ENCODE results near the gene MRPL14.

The MRPL14 gene

DNA sequence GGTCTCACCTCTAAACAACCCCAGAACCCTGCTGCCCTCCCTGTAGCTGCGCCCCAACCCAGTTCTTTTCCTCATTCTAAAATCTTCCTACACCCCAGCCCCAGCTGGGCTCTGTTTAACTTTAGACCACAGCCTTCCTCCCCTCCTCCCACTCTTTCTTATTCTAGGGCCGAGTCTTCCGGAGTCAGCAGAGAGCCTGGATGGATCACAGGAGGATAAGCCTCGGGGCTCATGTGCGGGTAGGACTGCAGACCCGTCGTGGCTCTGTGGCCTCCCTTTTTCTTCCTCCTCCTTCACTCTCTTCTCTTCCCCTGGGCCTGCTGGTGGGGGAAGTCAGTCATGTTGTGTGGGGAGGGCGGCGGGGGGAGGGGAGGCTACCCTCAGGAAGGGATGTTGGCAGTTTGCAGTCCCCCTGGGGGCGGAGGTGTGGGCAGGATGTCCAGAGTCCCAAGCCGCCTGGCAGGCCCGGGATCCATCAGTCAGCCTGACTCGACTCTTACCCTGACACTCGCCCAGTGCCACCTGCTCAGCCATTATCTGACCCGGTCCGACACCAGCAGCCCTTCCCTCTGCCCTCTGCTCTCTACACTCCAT is 39.4 kb upstream of the MRPL14 start:
- TF ChIP-seq EZH2 (IDR thresholded peaks at IDR 0.05) = no peak
- TF ChIP-seq POLR2AphosphoS5 (IDR thresholded peaks at IDR 0.05; ENCODE audit: borderline replicate concordance, low read depth, low read length) = no peak
- Histone ChIP-seq H3K4me3 (no peak overlapping the region), H3K36me3 (ENCODE audit: insufficient read depth, low read length) (no peaks in the 10 kb centered on the region), H3K9ac (ENCODE audit: insufficient read length) (peak overlapping the region; percentile 6), H3K9me3 (ENCODE audit: low read depth, low read length) (no peaks in the 10 kb centered on the region), H3K27ac (no peak overlapping the region)
- peak; percentile 30 for DNase-seq (ENCODE audit: low read depth, low spot score)

GRCh38 chr6:44166116-44166515 is 38.9 kb upstream of the MRPL14 start:
- no peak for DNase-seq (ENCODE audit: low read depth, low spot score)
- H3K9ac ChIP-seq (ENCODE audit: insufficient read length) = no peak overlapping the region
- H3K36me3 ChIP-seq (ENCODE audit: insufficient read depth, low read length) = no peaks in the 10 kb centered on the region
- H3K27ac ChIP-seq = no peak overlapping the region
- no peak overlapping the region for H3K4me3 ChIP-seq
- no peaks in the 10 kb centered on the region for H3K9me3 ChIP-seq (ENCODE audit: low read depth, low read length)
- TF ChIP-seq FOXP2 (optimal IDR thresholded peaks at IDR 0.05; ENCODE audit: control extremely low read depth, extremely low read length, insufficient read depth) = no peak
- TF ChIP-seq POLR2AphosphoS5 (IDR thresholded peaks at IDR 0.05; ENCODE audit: borderline replicate concordance, low read depth, low read length) = no peak
- no peak for TF ChIP-seq EZH2 (IDR thresholded peaks at IDR 0.05)

GRCh38 chr6:44162876-44163625 is 35.8 kb upstream of the MRPL14 start:
- Histone ChIP-seq H3K27ac (no peak overlapping the region), H3K4me3 (no peak overlapping the region), H3K36me3 (ENCODE audit: insufficient read depth, low read length) (no peaks in the 10 kb centered on the region), H3K9ac (ENCODE audit: insufficient read length) (no peak overlapping the region), H3K9me3 (ENCODE audit: low read depth, low read length) (no peaks in the 10 kb centered on the region)
- TF ChIP-seq POLR2AphosphoS5 (IDR thresholded peaks at IDR 0.05; ENCODE audit: borderline replicate concordance, low read depth, low read length) (no peak), FOXP2 (optimal IDR thresholded peaks at IDR 0.05; ENCODE audit: control extremely low read depth, extremely low read length, insufficient read depth) (no peak), EZH2 (IDR thresholded peaks at IDR 0.05) (no peak)
- DNase-seq (ENCODE audit: low read depth, low spot score) = no peak

DNA sequence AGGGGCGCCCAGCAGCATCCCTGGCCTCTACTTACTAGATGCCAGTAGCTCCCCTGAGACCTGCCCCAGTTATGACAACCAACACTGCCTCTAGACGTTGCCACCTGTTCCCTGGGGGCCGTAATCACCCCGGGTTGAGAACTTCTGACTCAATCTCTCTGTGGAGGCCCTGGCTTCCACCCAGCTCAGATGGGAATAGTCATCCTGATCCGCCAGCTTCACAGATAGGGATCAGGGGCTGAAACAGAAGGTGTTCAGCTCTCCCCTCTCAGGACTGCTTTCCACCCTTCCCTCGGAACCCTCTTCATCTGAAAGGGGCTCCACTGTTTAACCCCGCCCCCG is 34.7 kb upstream of the MRPL14 start:
- DNase-seq (ENCODE audit: low read depth, low spot score) = no peak
- Histone ChIP-seq H3K9me3 (ENCODE audit: low read depth, low read length) (no peaks in the 10 kb centered on the region), H3K4me3 (no peak overlapping the region), H3K27ac (no peak overlapping the region), H3K9ac (ENCODE audit: insufficient read length) (no peak overlapping the region), H3K36me3 (ENCODE audit: insufficient read depth, low read length) (no peaks in the 10 kb centered on the region)
- TF ChIP-seq EZH2 (IDR thresholded peaks at IDR 0.05) (no peak), FOXP2 (optimal IDR thresholded peaks at IDR 0.05; ENCODE audit: control extremely low read depth, extremely low read length, insufficient read depth) (no peak), POLR2AphosphoS5 (IDR thresholded peaks at IDR 0.05; ENCODE audit: borderline replicate concordance, low read depth, low read length) (no peak)

DNA sequence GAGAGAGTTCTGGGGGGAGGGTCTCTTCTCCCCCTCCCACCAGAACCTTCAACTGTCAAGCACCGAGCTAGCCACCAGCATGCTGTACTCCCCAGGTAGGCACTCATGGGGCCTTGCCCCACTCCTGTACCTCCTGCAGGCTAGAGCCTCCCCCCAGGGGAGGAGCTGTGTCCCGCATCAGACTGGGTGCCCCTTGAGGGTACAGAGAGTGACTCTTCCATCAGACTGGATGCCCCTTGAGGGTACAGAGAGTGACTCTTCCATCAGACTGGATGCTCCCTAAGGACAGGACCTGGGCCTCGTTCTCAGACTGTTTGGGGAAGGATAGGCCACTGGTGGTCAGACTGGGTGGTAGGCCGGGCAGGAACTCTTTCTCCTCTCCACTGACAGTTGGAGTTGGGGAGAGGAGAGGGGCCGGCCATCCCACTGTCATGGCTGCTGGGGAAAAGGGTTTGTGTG is 31.5 kb upstream of the MRPL14 start, which contains the start of gene CAPN11:
CAPN11 (plus strand) TSS at position 51 of the 459 bp plus-strand sequence; CDS start at position 80, 29 bp downstream.
- H3K4me3 ChIP-seq = no peak within 1 kb of the TSS
- H3K36me3 ChIP-seq (ENCODE audit: insufficient read depth, low read length) = no peaks in the 10 kb centered on the region
- no peak within 1 kb of the TSS for H3K9ac ChIP-seq (ENCODE audit: insufficient read length)
- no peaks in the 10 kb centered on the region for H3K9me3 ChIP-seq (ENCODE audit: low read depth, low read length)
- no peak for DNase-seq (ENCODE audit: low read depth, low spot score)
- H3K27ac ChIP-seq = no peak within 1 kb of the TSS
- TF ChIP-seq EZH2 (IDR thresholded peaks at IDR 0.05) = no peak
- no peak for TF ChIP-seq POLR2AphosphoS5 (IDR thresholded peaks at IDR 0.05; ENCODE audit: borderline replicate concordance, low read depth, low read length)
- TF ChIP-seq FOXP2 (optimal IDR thresholded peaks at IDR 0.05; ENCODE audit: control extremely low read depth, extremely low read length, insufficient read depth) = no peak

DNA sequence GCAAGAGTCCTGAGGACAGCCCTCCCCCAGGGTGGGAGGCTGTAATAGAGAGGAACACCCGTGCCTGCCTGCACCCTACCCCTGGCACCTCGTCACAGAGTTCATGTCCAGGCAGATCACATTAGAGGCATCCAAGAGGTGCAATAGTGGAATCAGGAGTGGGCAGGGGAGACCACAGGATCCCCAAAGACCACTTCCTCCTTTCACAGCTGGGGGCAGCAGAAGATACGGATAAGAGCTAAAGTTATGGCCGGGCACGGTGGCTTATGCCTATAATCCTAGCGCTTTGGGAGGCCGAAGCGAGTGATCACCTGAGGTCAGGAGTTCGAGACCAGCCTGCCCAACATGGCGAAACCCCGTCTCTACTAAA is 29.9 kb upstream of the MRPL14 start:
- Histone ChIP-seq H3K9me3 (ENCODE audit: low read depth, low read length) (no peaks in the 10 kb centered on the region), H3K4me3 (no peak overlapping the region), H3K27ac (no peak overlapping the region), H3K9ac (ENCODE audit: insufficient read length) (no peak overlapping the region), H3K36me3 (ENCODE audit: insufficient read depth, low read length) (no peaks in the 10 kb centered on the region; the same call in 1 of the 2 replicates)
- DNase-seq (ENCODE audit: low read depth, low spot score) = no peak
- TF ChIP-seq EZH2 (IDR thresholded peaks at IDR 0.05) = no peak
- no peak for TF ChIP-seq POLR2AphosphoS5 (IDR thresholded peaks at IDR 0.05; ENCODE audit: borderline replicate concordance, low read depth, low read length)
- TF ChIP-seq FOXP2 (optimal IDR thresholded peaks at IDR 0.05; ENCODE audit: control extremely low read depth, extremely low read length, insufficient read depth) = no peak

GRCh38 chr6:44156494-44157151 is 29.4 kb upstream of the MRPL14 start:
- H3K27ac ChIP-seq = no peak overlapping the region

GRCh38 chr6:44154067-44154466 is 26.8 kb upstream of the MRPL14 start:
- no peak for TF ChIP-seq POLR2AphosphoS5 (IDR thresholded peaks at IDR 0.05; ENCODE audit: borderline replicate concordance, low read depth, low read length)
- TF ChIP-seq FOXP2 (optimal IDR thresholded peaks at IDR 0.05; ENCODE audit: control extremely low read depth, extremely low read length, insufficient read depth) = no peak
- no peak for TF ChIP-seq EZH2 (IDR thresholded peaks at IDR 0.05)
- no peak overlapping the region for H3K4me3 ChIP-seq
- no peak for DNase-seq (ENCODE audit: low read depth, low spot score)
- no peaks in the 10 kb centered on the region for H3K9me3 ChIP-seq (ENCODE audit: low read depth, low read length)
- no peak overlapping the region for H3K9ac ChIP-seq (ENCODE audit: insufficient read length)
- H3K27ac ChIP-seq = no peak overlapping the region
- peaks cover 4% of the 10 kb centered on the region; the same call in 1 of the 2 replicates for H3K36me3 ChIP-seq (ENCODE audit: insufficient read depth, low read length)

More at GRCh38 chr6:44156494-44157151, 29.4 kb upstream of the MRPL14 start:
- H3K4me3 ChIP-seq = no peak overlapping the region
- H3K9me3 ChIP-seq (ENCODE audit: low read depth, low read length) = no peaks in the 10 kb centered on the region
- no peak for TF ChIP-seq POLR2AphosphoS5 (IDR thresholded peaks at IDR 0.05; ENCODE audit: borderline replicate concordance, low read depth, low read length)
- TF ChIP-seq EZH2 (IDR thresholded peaks at IDR 0.05) = no peak
- no peak for TF ChIP-seq FOXP2 (optimal IDR thresholded peaks at IDR 0.05; ENCODE audit: control extremely low read depth, extremely low read length, insufficient read depth)
- DNase-seq (ENCODE audit: low read depth, low spot score) = no peak
- no peaks in the 10 kb centered on the region; the same call in 1 of the 2 replicates for H3K36me3 ChIP-seq (ENCODE audit: insufficient read depth, low read length)
- no peak overlapping the region for H3K9ac ChIP-seq (ENCODE audit: insufficient read length)
